ENCODE data around the gene CDK5RAP2.
"Not testable (repeated sequence)": the region's sequence is repeated elsewhere in the genome, so short reads cannot be mapped to it uniquely, and the experiment has no call there.

The CDK5RAP2 gene

GRCh38 chr9:120580051-120580896 is at the start of gene CDK5RAP2:
TSS of gene CDK5RAP2 (minus strand) at chr9:120580167. CDS start at chr9:120579978, 189 bp downstream.
- TF ChIP-seq CTCF (IDR thresholded peaks at IDR 0.05; ENCODE audit: extremely low read depth, insufficient read depth, missing control alignments): no peak
- peak; percentile 91 for DNase-seq (ENCODE audit: low spot score)
- in situ Hi-C loops (cut with MboI; ENCODE audit: low pct_unique_long_range_greater_than_20kb, low sequenced_read_pairs, unreplicated experiment): no loop called here

- in situ Hi-C loops (cut with MboI; ENCODE audit: low pct_unique_long_range_greater_than_20kb, low sequenced_read_pairs, unreplicated experiment): loop anchor here (10.0 kb wide), 1 partner anchor 116 kb away; no protein-coding TSS in a partner anchor
- not testable (repeated sequence) for DNase-seq (ENCODE audit: low spot score)
Measured at GRCh38 chr9:120628925-120629497, 49.0 kb upstream of the CDK5RAP2 start.

- in situ Hi-C loops (cut with MboI; ENCODE audit: low pct_unique_long_range_greater_than_20kb, low sequenced_read_pairs, unreplicated experiment): loop anchor here (10.0 kb wide), 1 partner anchor 116 kb away; no protein-coding TSS in a partner anchor
- DNase-seq (ENCODE audit: low spot score): no peak
- TF ChIP-seq CTCF (IDR thresholded peaks at IDR 0.05; ENCODE audit: extremely low read depth, insufficient read depth, missing control alignments): no peak
Measured at GRCh38 chr9:120628207-120628924, 48.4 kb upstream of the CDK5RAP2 start.

GRCh38 chr9:120627073-120627472 is 47.1 kb upstream of the CDK5RAP2 start:
- TF ChIP-seq CTCF (IDR thresholded peaks at IDR 0.05; ENCODE audit: extremely low read depth, insufficient read depth, missing control alignments): no peak
- DNase-seq (ENCODE audit: low spot score): no peak
- in situ Hi-C loops (cut with MboI; ENCODE audit: low pct_unique_long_range_greater_than_20kb, low sequenced_read_pairs, unreplicated experiment): loop anchor here (10.0 kb wide), 1 partner anchor 118 kb away; no protein-coding TSS in a partner anchor

GRCh38 chr9:120626512-120626911 is 46.5 kb upstream of the CDK5RAP2 start:
- TF ChIP-seq CTCF (IDR thresholded peaks at IDR 0.05; ENCODE audit: extremely low read depth, insufficient read depth, missing control alignments): no peak
- in situ Hi-C loops (cut with MboI; ENCODE audit: low pct_unique_long_range_greater_than_20kb, low sequenced_read_pairs, unreplicated experiment): loop anchor here (10.0 kb wide), 1 partner anchor 118 kb away; no protein-coding TSS in a partner anchor
- no peak for DNase-seq (ENCODE audit: low spot score)

- DNase-seq (ENCODE audit: low spot score): no peak
- in situ Hi-C loops (cut with MboI; ENCODE audit: low pct_unique_long_range_greater_than_20kb, low sequenced_read_pairs, unreplicated experiment): loop anchor here (10.0 kb wide), 1 partner anchor 120 kb away; no protein-coding TSS in a partner anchor
- no peak for TF ChIP-seq CTCF (IDR thresholded peaks at IDR 0.05; ENCODE audit: extremely low read depth, insufficient read depth, missing control alignments)
Measured at GRCh38 chr9:120625222-120625621, 45.3 kb upstream of the CDK5RAP2 start.

All from GM13977 (cell line).